ENCODE data around the gene RAB17. TPM values are rescaled to one million over a fixed set of nuclear protein-coding genes. Genes with fewer than 3 reads are reported as not detected.

Gene RAB17
- total RNA-seq, 1 experiment from 2014 or later, result 0.21 TPM

GRCh38 chr2:237585590-237586221 is 4.8 kb downstream of the RAB17 start:
- no peak for DNase-seq (ENCODE audit: low read depth in 1 of 2, low spot score in 2 of 2)
- H3K4me1 ChIP-seq (replicated peaks), result peaks cover 10% of the 10 kb centered on the region
- no peaks in the 10 kb centered on the region for H3K27me3 ChIP-seq (replicated peaks)
- H3K9me3 ChIP-seq (replicated peaks), result no peaks in the 10 kb centered on the region
- no peaks in the 10 kb centered on the region for H3K36me3 ChIP-seq
- H3K4me3 ChIP-seq, result no peak overlapping the region
- H3K27ac ChIP-seq, result no peak overlapping the region

GRCh38 chr2:237583385-237584295 is 6.9 kb downstream of the RAB17 start:
- H3K36me3 ChIP-seq, result no peaks in the 10 kb centered on the region
- DNase-seq (ENCODE audit: low read depth in 1 of 2, low spot score in 2 of 2), result no peak
- H3K27ac ChIP-seq, result no peak overlapping the region
- no peak overlapping the region for H3K4me3 ChIP-seq
- H3K4me1 ChIP-seq (replicated peaks), result peaks cover 7% of the 10 kb centered on the region
- no peaks in the 10 kb centered on the region for H3K27me3 ChIP-seq (replicated peaks)
- no peaks in the 10 kb centered on the region for H3K9me3 ChIP-seq (replicated peaks)

- Histone ChIP-seq H3K9me3 (replicated peaks) (no peaks in the 10 kb centered on the region), H3K36me3 (no peaks in the 10 kb centered on the region), H3K4me1 (replicated peaks) (peaks cover 7% of the 10 kb centered on the region), H3K27me3 (replicated peaks) (no peaks in the 10 kb centered on the region), H3K27ac (no peak overlapping the region), H3K4me3 (no peak overlapping the region)
- DNase-seq (ENCODE audit: low read depth in 1 of 2, low spot score in 2 of 2), result peak; percentile 62 to 66
Observed at GRCh38 chr2:237581751-237582746, 8.5 kb downstream of the RAB17 start.

- no peak overlapping the region for H3K27ac ChIP-seq
- peaks cover 7% of the 10 kb centered on the region for H3K4me1 ChIP-seq (replicated peaks)
- no peak for DNase-seq (ENCODE audit: low read depth in 1 of 2, low spot score in 2 of 2)
- H3K36me3 ChIP-seq, result no peaks in the 10 kb centered on the region
- no peaks in the 10 kb centered on the region for H3K27me3 ChIP-seq (replicated peaks)
- no peaks in the 10 kb centered on the region for H3K9me3 ChIP-seq (replicated peaks)
- no peak overlapping the region for H3K4me3 ChIP-seq
Observed at GRCh38 chr2:237581326-237581725, 9.2 kb downstream of the RAB17 start.

GRCh38 chr2:237577956-237578870 is 12.3 kb downstream of the RAB17 start:
- DNase-seq (ENCODE audit: low read depth in 1 of 2, low spot score in 2 of 2), result no peak
- no peak overlapping the region for H3K27ac ChIP-seq
- no peak overlapping the region for H3K4me3 ChIP-seq
- H3K9me3 ChIP-seq (replicated peaks), result no peaks in the 10 kb centered on the region
- H3K4me1 ChIP-seq (replicated peaks), result peaks cover 7% of the 10 kb centered on the region
- no peaks in the 10 kb centered on the region for H3K27me3 ChIP-seq (replicated peaks)
- no peaks in the 10 kb centered on the region for H3K36me3 ChIP-seq

GRCh38 chr2:237577458-237577857 is 13.1 kb downstream of the RAB17 start:
- Histone ChIP-seq H3K4me3 (no peak overlapping the region), H3K9me3 (replicated peaks) (no peaks in the 10 kb centered on the region), H3K36me3 (no peaks in the 10 kb centered on the region), H3K4me1 (replicated peaks) (peaks cover 7% of the 10 kb centered on the region), H3K27me3 (replicated peaks) (no peaks in the 10 kb centered on the region), H3K27ac (no peak overlapping the region)
- no peak for DNase-seq (ENCODE audit: low read depth in 1 of 2, low spot score in 2 of 2)

- Histone ChIP-seq H3K27ac (no peak overlapping the region), H3K4me3 (no peak overlapping the region), H3K27me3 (replicated peaks) (no peaks in the 10 kb centered on the region), H3K9me3 (replicated peaks) (no peaks in the 10 kb centered on the region), H3K4me1 (replicated peaks) (peaks cover 5% of the 10 kb centered on the region), H3K36me3 (no peaks in the 10 kb centered on the region)
- no peak for DNase-seq (ENCODE audit: low read depth in 1 of 2, low spot score in 2 of 2)
Observed at GRCh38 chr2:237576974-237577373, 13.6 kb downstream of the RAB17 start.

GRCh38 chr2:237575869-237576862 is 14.4 kb downstream of the RAB17 start:
- DNase-seq (ENCODE audit: low read depth in 1 of 2, low spot score in 2 of 2), result no peak
- Histone ChIP-seq H3K9me3 (replicated peaks) (no peaks in the 10 kb centered on the region), H3K4me3 (no peak overlapping the region), H3K27me3 (replicated peaks) (no peaks in the 10 kb centered on the region), H3K4me1 (replicated peaks) (peaks cover 6% of the 10 kb centered on the region; the same call in 1 of the 2 replicates), H3K36me3 (no peaks in the 10 kb centered on the region), H3K27ac (no peak overlapping the region)

GRCh38 chr2:237574894-237575868 is 15.4 kb downstream of the RAB17 start:
- Histone ChIP-seq H3K36me3 (no peaks in the 10 kb centered on the region), H3K27ac (no peak overlapping the region), H3K9me3 (replicated peaks) (no peaks in the 10 kb centered on the region), H3K27me3 (replicated peaks) (no peaks in the 10 kb centered on the region), H3K4me3 (no peak overlapping the region), H3K4me1 (replicated peaks) (peaks cover 6% of the 10 kb centered on the region; the same call in 1 of the 2 replicates)
- DNase-seq (ENCODE audit: low read depth in 1 of 2, low spot score in 2 of 2), result no peak

- no peak for DNase-seq (ENCODE audit: low read depth in 1 of 2, low spot score in 2 of 2)
- no peaks in the 10 kb centered on the region for H3K36me3 ChIP-seq
- peaks cover 6% of the 10 kb centered on the region; the same call in 1 of the 2 replicates for H3K4me1 ChIP-seq (replicated peaks)
- H3K9me3 ChIP-seq (replicated peaks), result no peaks in the 10 kb centered on the region
- no peak overlapping the region for H3K4me3 ChIP-seq
- no peak overlapping the region for H3K27ac ChIP-seq
- no peaks in the 10 kb centered on the region for H3K27me3 ChIP-seq (replicated peaks)
Observed at GRCh38 chr2:237574467-237574866, 16.1 kb downstream of the RAB17 start.

Data from SJSA1 (cell line).